Left hindlimb (tissue), 1 donor: ENCODE measurements around the gene KRTAP11-1.

ENCODE experiments used
- DNase-seq: peaks from one replicate; pipeline ENCODE4 v3.0.0-alpha.2; 2018

KRTAP11-1 gene, protein sequence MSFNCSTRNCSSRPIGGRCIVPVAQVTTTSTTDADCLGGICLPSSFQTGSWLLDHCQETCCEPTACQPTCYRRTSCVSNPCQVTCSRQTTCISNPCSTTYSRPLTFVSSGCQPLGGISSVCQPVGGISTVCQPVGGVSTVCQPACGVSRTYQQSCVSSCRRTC

DNA sequence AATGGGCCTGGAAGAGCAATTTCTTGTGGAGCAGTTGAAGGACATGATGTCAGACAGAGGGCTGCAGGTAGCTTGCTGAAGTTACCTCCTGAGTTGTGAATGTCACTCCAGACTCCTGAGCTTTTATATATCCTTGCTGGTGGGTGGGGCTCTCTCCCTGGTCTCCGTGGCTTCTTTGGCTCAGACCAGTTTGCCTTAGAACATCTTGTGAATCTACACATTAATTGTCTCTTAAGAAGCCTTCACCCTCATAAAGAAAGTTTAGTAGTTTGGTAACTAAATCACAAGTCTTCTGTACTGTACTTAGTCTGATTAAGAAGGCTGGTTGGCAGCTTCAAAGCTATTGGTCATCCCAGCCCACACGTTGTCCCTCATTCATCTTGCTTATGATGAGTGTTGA is at the start of gene KRTAP11-1:
TSS of gene KRTAP11-1 (minus strand) at position 101 of the 400 bp plus-strand sequence. CDS start at position 45, 56 bp downstream.
- no peak for DNase-seq

- no peak for DNase-seq
Observed at GRCh38 chr21:30924146-30924700, 42.8 kb upstream of the KRTAP11-1 start.

DNA sequence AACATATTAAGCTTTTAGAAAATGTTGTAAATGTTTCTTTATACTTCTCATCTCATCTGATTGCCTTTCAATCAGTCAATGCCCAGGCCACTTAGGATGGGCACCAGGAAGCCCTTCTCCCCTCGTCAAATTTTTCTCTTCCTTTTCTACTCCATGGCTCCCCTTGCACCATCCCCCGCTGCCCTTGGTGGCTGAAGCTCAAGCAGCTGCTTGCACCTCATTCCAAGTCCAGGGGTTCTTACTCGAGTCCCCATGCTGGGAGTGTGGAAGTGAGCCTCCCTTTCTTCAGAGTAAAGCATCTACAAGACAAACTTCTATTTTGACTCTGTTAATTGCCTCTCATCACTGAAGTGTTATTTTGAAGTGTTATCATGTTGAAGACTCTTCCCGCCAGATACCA is 39.7 kb upstream of the KRTAP11-1 start:
- no peak for DNase-seq

GRCh38 chr21:30917557-30917956 is 36.2 kb upstream of the KRTAP11-1 start:
- DNase-seq, result no peak

- DNase-seq, result no peak
Observed at GRCh38 chr21:30900881-30901280, 19.5 kb upstream of the KRTAP11-1 start.

DNA sequence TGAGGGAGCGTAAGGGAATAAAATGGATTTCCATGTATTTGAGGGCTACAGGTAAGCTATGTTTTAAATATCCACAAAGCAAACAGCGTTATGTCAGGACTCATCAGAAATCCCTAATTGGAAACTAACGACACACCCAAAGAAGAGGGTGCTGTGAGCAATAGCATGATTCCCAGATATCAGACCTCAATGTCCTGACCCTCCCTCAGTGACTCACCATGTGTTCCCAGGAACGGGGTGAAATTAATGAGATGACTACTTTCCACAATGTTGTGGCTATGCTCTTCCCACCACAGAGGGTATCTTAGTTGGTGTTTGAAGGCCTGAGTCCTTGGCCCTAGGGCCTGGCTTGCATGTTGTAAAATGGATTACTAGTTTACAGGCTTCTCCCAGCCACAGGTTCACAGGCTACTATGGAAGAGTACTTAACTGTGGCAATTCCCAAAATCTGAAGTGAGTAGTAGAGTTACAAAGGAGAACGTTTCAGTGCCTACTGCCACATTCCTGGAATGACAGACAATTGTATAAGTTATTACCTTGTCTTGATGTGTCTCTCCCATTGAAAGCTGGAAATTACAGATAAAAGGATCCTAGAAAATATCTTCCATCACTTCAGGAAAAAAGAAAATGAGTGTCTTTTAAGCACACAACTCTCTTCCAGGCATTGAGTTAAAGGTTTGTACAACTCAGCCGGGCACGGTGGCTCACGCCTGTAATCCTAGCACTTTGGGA is 1.7 kb upstream of the KRTAP11-1 start:
- no peak for DNase-seq

DNA sequence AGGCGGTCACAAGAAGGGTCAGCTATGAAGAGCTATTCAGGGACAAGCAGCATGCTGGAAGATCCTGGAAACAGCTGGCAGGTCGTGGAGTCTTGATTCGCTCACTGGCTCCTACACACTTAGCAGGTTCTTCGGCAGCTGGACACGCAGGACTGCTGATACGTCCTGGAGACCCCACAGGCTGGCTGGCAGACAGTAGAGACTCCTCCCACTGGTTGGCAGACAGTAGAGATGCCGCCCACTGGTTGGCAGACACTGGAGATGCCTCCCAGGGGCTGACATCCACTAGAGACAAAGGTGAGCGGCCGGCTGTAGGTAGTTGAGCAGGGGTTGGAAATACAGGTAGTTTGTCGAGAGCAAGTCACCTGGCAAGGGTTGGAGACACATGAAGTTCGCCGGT is 466 bp downstream of the KRTAP11-1 start:
- no peak for DNase-seq

- DNase-seq, result no peak
Observed at GRCh38 chr21:30874526-30874925, 6.9 kb downstream of the KRTAP11-1 start.

DNA sequence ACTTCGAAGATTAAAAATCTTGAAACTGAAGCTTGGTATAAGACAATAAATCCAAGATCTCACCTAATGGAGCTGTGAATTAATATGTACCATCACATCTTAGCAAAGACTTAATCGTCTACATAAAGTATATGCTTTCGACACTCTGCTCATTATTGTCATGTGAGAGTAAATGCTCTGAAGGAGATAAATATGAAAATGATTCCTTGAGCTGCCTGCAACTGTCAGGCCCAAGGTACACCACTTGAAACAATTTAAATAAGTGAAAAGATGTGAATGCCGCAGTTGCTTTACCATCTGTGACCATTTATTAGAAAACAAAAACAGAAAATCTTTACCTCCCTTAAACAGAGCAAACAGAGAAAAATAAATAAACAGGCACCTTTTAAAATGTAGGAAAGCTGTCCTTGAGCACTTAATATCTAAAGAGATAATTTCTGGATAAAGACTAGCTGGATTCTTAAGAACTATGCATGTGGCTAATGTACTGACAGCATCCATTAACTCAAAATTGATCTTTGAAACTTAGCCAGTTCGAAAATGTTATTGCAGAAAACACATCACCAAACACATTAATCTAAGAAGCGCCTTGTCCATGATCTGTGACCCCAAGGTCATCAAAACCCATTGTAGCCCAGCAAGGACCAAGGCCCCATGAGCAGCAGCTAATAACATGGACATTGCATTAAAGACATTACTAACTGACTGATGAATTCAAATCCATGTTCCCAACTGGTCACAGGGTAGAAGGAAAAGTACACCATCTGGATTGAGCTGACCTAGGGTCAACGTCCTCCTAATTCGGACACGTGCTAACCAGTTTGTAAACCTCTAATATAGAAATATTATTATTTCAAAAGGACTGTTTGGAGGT is 33.5 kb downstream of the KRTAP11-1 start:
- DNase-seq, result no peak

DNA sequence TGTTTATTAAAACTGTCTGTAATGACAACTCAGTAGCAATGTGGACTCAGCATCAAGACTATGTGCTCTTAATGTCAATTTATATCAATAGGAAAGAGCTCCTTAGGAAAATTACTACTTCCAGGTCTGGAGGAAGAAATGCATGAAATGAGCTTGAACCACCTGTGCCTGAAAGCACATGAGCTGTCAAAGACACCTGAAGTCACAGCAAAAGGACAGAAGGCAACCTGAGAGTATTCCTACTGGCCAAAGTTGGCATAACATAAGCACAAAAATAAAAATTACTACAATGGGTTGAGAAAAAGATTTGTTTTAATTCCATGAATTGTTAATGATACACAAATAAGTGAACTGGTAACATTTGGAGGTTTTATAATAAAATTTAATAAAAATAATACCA is 38.4 kb downstream of the KRTAP11-1 start:
- no peak for DNase-seq

GRCh38 chr21:30839304-30839703 is 42.1 kb downstream of the KRTAP11-1 start:
- no peak for DNase-seq

- no peak for DNase-seq
Observed at GRCh38 chr21:30838536-30838935, 42.8 kb downstream of the KRTAP11-1 start.

GRCh38 chr21:30831194-30831765 is 50.1 kb downstream of the KRTAP11-1 start:
- no peak for DNase-seq
